ENCODE data around the gene WNK1. TPM values are rescaled to one million over a fixed set of nuclear protein-coding genes. Genes with fewer than 3 reads are reported as not detected.

WNK1 gene
- polyA plus RNA-seq, 1 donor from 2014 or later, result 25.9 TPM

DNA sequence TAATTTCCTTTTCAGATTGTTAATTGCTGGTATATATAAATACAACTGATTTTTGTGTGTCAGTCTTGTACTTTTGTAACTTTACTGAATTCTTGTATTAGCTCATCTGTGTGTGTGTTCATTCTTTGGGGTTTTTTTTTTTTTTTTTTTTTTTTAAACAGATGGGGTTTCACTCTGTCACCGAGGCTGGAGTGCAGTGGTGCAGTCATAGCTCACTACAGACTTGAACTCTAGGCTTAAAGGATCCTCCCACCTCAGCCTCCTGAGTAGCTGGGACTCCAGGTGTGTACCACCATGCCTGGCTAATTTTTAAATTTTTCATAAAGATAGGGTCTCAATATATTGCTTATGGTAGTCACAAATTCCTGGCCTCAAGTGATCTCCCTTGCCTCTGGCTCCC, 68.0 kb downstream of the WNK1 start:
- no peak for TF ChIP-seq TAF1 (IDR thresholded peaks at IDR 0.05; ENCODE audit: low read depth)
- TF ChIP-seq REST (IDR thresholded peaks at IDR 0.05; ENCODE audit: borderline replicate concordance), result no peak
- no peak for TF ChIP-seq CTCF (IDR thresholded peaks at IDR 0.05; ENCODE audit: poor library complexity, severe bottlenecking)
- TF ChIP-seq SMC3 (conservative IDR thresholded peaks at IDR 0.05; ENCODE audit: poor library complexity), result no peak
- TF ChIP-seq MXI1 (conservative IDR thresholded peaks at IDR 0.05; ENCODE audit: poor library complexity, severe bottlenecking), result no peak
- TF ChIP-seq EP300 (conservative IDR thresholded peaks at IDR 0.05; ENCODE audit: poor library complexity, severe bottlenecking), result no peak
- no peak for TF ChIP-seq RAD21 (conservative IDR thresholded peaks at IDR 0.05)
- TF ChIP-seq POLR2AphosphoS5 (IDR thresholded peaks at IDR 0.05), result no peak
- TF ChIP-seq EZH2 (IDR thresholded peaks at IDR 0.05; ENCODE audit: borderline replicate concordance, insufficient read depth, low read length, poor library complexity, severe bottlenecking), result no peak
- H4K20me1 ChIP-seq (ENCODE audit: insufficient read depth), result no peaks in the 10 kb centered on the region
- H3K27ac ChIP-seq (ENCODE audit: low read length), result no peak overlapping the region
- no peak overlapping the region for H3K4me3 ChIP-seq (ENCODE audit: low read length)
- H3K27me3 ChIP-seq (ENCODE audit: insufficient read depth, low read depth, low read length), result no peaks in the 10 kb centered on the region
- H3K79me2 ChIP-seq (replicated peaks; ENCODE audit: insufficient read depth, low read length), result peaks cover 52% of the 10 kb centered on the region
- H3F3A ChIP-seq (ENCODE audit: insufficient read depth, low read length, poor library complexity, severe bottlenecking), result no peaks in the 10 kb centered on the region
- H3K9me2 ChIP-seq (ENCODE audit: insufficient read depth, low read length), result no peaks in the 10 kb centered on the region
- no peak overlapping the region for H2AFZ ChIP-seq (ENCODE audit: low read depth, low read length)
- H3K9me3 ChIP-seq (ENCODE audit: low read length), result no peaks in the 10 kb centered on the region
- no peak overlapping the region for H3K9ac ChIP-seq (ENCODE audit: low read length)
- H3K4me2 ChIP-seq (ENCODE audit: low read length), result no peak overlapping the region
- H3K36me3 ChIP-seq (ENCODE audit: insufficient read depth, low read length), result peaks cover 3% of the 10 kb centered on the region

DNA sequence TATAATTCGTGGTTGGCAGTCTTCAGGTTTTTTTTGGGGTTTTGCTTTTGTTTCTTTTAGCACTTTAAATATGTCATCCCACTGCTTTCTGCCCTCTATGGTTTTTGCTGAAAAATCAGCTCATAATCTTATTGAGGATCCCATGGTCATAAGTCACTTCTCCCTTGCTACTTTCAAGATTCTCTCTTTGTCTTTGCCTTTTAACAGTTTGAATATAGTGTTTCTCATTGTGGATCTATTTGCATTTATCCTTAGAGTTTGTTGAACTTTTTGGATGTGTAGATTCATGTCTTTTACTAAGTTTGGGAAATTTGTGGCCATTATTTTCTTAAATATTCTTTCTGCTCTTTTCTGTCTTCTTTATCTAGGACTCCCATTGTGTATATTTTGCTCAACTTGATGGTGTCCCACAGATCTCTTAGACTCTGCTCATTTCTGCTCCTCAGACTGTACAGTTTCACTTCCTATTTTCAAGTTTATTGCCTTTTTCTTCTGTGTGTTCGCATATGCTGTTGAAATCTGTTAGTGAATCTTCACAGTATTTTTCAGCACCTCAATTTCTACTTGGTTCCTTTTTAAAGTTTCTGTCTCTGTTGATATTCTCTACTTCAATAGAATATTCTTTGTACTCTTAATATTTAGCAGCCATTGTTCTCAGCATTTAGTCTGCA, 70.8 kb downstream of the WNK1 start:
- no peak overlapping the region for H3K4me2 ChIP-seq (ENCODE audit: low read length)
- peaks cover 3% of the 10 kb centered on the region for H3K36me3 ChIP-seq (ENCODE audit: insufficient read depth, low read length)
- no peaks in the 10 kb centered on the region for H3F3A ChIP-seq (ENCODE audit: insufficient read depth, low read length, poor library complexity, severe bottlenecking)
- H3K9me2 ChIP-seq (ENCODE audit: insufficient read depth, low read length), result no peaks in the 10 kb centered on the region
- H2AFZ ChIP-seq (ENCODE audit: low read depth, low read length), result no peak overlapping the region
- no peaks in the 10 kb centered on the region for H3K9me3 ChIP-seq (ENCODE audit: low read length)
- no peak for TF ChIP-seq MXI1 (conservative IDR thresholded peaks at IDR 0.05; ENCODE audit: poor library complexity, severe bottlenecking)
- TF ChIP-seq REST (IDR thresholded peaks at IDR 0.05; ENCODE audit: borderline replicate concordance), result no peak
- no peak for TF ChIP-seq SMC3 (conservative IDR thresholded peaks at IDR 0.05; ENCODE audit: poor library complexity)
- no peak for TF ChIP-seq EP300 (conservative IDR thresholded peaks at IDR 0.05; ENCODE audit: poor library complexity, severe bottlenecking)
- no peak for TF ChIP-seq RAD21 (conservative IDR thresholded peaks at IDR 0.05)
- TF ChIP-seq CTCF (IDR thresholded peaks at IDR 0.05; ENCODE audit: poor library complexity, severe bottlenecking), result no peak
- TF ChIP-seq TAF1 (IDR thresholded peaks at IDR 0.05; ENCODE audit: low read depth), result no peak
- TF ChIP-seq POLR2AphosphoS5 (IDR thresholded peaks at IDR 0.05), result no peak
- no peak for TF ChIP-seq EZH2 (IDR thresholded peaks at IDR 0.05; ENCODE audit: borderline replicate concordance, insufficient read depth, low read length, poor library complexity, severe bottlenecking)
- no peak overlapping the region for H3K27ac ChIP-seq (ENCODE audit: low read length)
- no peaks in the 10 kb centered on the region for H4K20me1 ChIP-seq (ENCODE audit: insufficient read depth)
- H3K27me3 ChIP-seq (ENCODE audit: insufficient read depth, low read depth, low read length), result no peaks in the 10 kb centered on the region
- no peak overlapping the region for H3K9ac ChIP-seq (ENCODE audit: low read length)
- peaks cover 50% of the 10 kb centered on the region for H3K79me2 ChIP-seq (replicated peaks; ENCODE audit: insufficient read depth, low read length)
- H3K4me3 ChIP-seq (ENCODE audit: low read length), result no peak overlapping the region
